HG03280 (cell line): Measurements from ENCODE around the gene LDLRAP1.
A peak's percentile ranks its signal among the peaks of the same experiment; 100 is the strongest.
"Not testable (repeated sequence)": the region's sequence is repeated elsewhere in the genome, so short reads cannot be mapped to it uniquely, and the experiment has no call there.

Source experiments
- ATAC-seq: cut with Tn5 transposase; IDR thresholded peaks from one replicate; pipeline ENCODE4 v1.9.1; 2021; ENCODE audit warnings: mild to moderate bottlenecking, moderate library complexity; ENCODE audit not compliant: unreplicated experiment

The LDLRAP1 gene

GRCh38 chr1:25600971-25601699 lies 57.7 kb downstream of the LDLRAP1 start:
- not testable (repeated sequence) for ATAC-seq

- ATAC-seq = not testable (repeated sequence)
These were observed 60.6 kb downstream of the LDLRAP1 start for GRCh38 chr1:25603779-25604538.

- ATAC-seq = no peak
These were observed 63.7 kb downstream of the LDLRAP1 start for GRCh38 chr1:25607123-25607522.

GRCh38 chr1:25608488-25609178 lies 65.2 kb downstream of the LDLRAP1 start:
- ATAC-seq = peak; percentile 80

- ATAC-seq = no peak
These were observed 66.5 kb downstream of the LDLRAP1 start for GRCh38 chr1:25609921-25610320.

GRCh38 chr1:25610822-25611630 lies 67.6 kb downstream of the LDLRAP1 start:
- ATAC-seq = no peak

- ATAC-seq = no peak
These were observed 68.4 kb downstream of the LDLRAP1 start for GRCh38 chr1:25611843-25612242.

- no peak for ATAC-seq
These were observed 69.0 kb downstream of the LDLRAP1 start for GRCh38 chr1:25612421-25612820.

GRCh38 chr1:25613091-25613490 lies 69.7 kb downstream of the LDLRAP1 start:
- ATAC-seq = no peak

GRCh38 chr1:25614501-25615171 lies 71.2 kb downstream of the LDLRAP1 start:
- no peak for ATAC-seq

- ATAC-seq = no peak
These were observed 71.8 kb downstream of the LDLRAP1 start for GRCh38 chr1:25615172-25615541.

- no peak for ATAC-seq
These were observed 72.2 kb downstream of the LDLRAP1 start for GRCh38 chr1:25615563-25616094.

- ATAC-seq = peak; percentile 68
These were observed 72.9 kb downstream of the LDLRAP1 start, which contains the start of gene MAN1C1 for GRCh38 chr1:25616095-25616986. Gene MAN1C1, plus strand, starts transcription at chr1:25616791. Its CDS starts 1,007 bp downstream, at chr1:25617798.

GRCh38 chr1:25616987-25617624 lies 73.7 kb downstream of the LDLRAP1 start:
- peak; percentile 2 for ATAC-seq

- no peak for ATAC-seq
These were observed 74.4 kb downstream of the LDLRAP1 start for GRCh38 chr1:25617625-25618432.

GRCh38 chr1:25618433-25618808 lies 75.0 kb downstream of the LDLRAP1 start:
- ATAC-seq = no peak
